Endometrial microvascular endothelial cells (primary cell): ENCODE data around the gene NUDT16. TPM values are rescaled to one million over a fixed set of nuclear protein-coding genes. Genes with fewer than 3 reads are reported as not detected.
"Not testable (repeated sequence)": the region's sequence is repeated elsewhere in the genome, so short reads cannot be mapped to it uniquely, and the experiment has no call there.

Experiments used
- in situ Hi-C: cut with HindIII; loops from 2 replicates; pipeline ENCODE4 v1.10.0; 2017; ENCODE audit warnings: low sequenced_read_pairs, low pct_unique_long_range_greater_than_20kb; ENCODE audit errors: inconsistent ontology term
- total RNA-seq: library from RNA; depleted of rRNA; stranded (reverse); fragments of >200 nt; gene quantifications from one replicate; pipeline ENCODE4 v1.2.3, GENCODE V29; 2015; ENCODE audit errors: inconsistent ontology term

NUDT16 gene
- total RNA-seq, 1 donor from 2014 or later: 4.2 TPM

GRCh38 chr3:131374741-131375140 lies 6.8 kb upstream of the NUDT16 start:
- in situ Hi-C loops: no loop called here

- in situ Hi-C loops: not testable (repeated sequence)
These were observed 641 bp upstream of the NUDT16 start for GRCh38 chr3:131380821-131381444.

GRCh38 chr3:131386429-131387165 lies 5.0 kb downstream of the NUDT16 start:
- in situ Hi-C loops: no loop called here

GRCh38 chr3:131387796-131388489 lies 6.4 kb downstream of the NUDT16 start:
- in situ Hi-C loops: no loop called here

GRCh38 chr3:131388490-131388799 lies 6.9 kb downstream of the NUDT16 start:
- in situ Hi-C loops: no loop called here

GRCh38 chr3:131390331-131390730 lies 8.8 kb downstream of the NUDT16 start:
- in situ Hi-C loops: no loop called here

- in situ Hi-C loops: no loop called here
These were observed 11.5 kb downstream of the NUDT16 start for GRCh38 chr3:131393051-131393450.

GRCh38 chr3:131393868-131394267 lies 12.3 kb downstream of the NUDT16 start:
- in situ Hi-C loops: no loop called here

- in situ Hi-C loops: no loop called here
These were observed 12.8 kb downstream of the NUDT16 start for GRCh38 chr3:131394400-131394799.

GRCh38 chr3:131396170-131396569 lies 14.6 kb downstream of the NUDT16 start:
- in situ Hi-C loops: no loop called here

- in situ Hi-C loops: no loop called here
These were observed 16.3 kb downstream of the NUDT16 start for GRCh38 chr3:131397889-131398288.

GRCh38 chr3:131401978-131402377 lies 20.4 kb downstream of the NUDT16 start:
- in situ Hi-C loops: no loop called here

GRCh38 chr3:131402391-131403039 lies 20.9 kb downstream of the NUDT16 start:
- in situ Hi-C loops: no loop called here

- in situ Hi-C loops: no loop called here
These were observed 21.8 kb downstream of the NUDT16 start for GRCh38 chr3:131403216-131403895.

GRCh38 chr3:131405411-131405810 lies 23.8 kb downstream of the NUDT16 start:
- in situ Hi-C loops: no loop called here

GRCh38 chr3:131406274-131406673 lies 24.7 kb downstream of the NUDT16 start:
- in situ Hi-C loops: no loop called here

- in situ Hi-C loops: no loop called here
These were observed 36.2 kb downstream of the NUDT16 start for GRCh38 chr3:131417751-131418150.

GRCh38 chr3:131421301-131421700 lies 39.7 kb downstream of the NUDT16 start:
- in situ Hi-C loops: no loop called here

GRCh38 chr3:131421957-131422498 lies 40.5 kb downstream of the NUDT16 start:
- in situ Hi-C loops: no loop called here
